22Rv1 (cell line): ENCODE data around the gene CEBPZ.

Experiments
- CTCF ChIP-seq: fragments of 450-650 bp; IDR thresholded peaks from 2 replicates; pipeline ENCODE4 v1.5.1; 2017; ENCODE audit warnings: mild to moderate bottlenecking
- ZFX ChIP-seq: fragments of 450-650 bp; IDR thresholded peaks from 2 replicates; pipeline ENCODE4 v1.6.1; 2017; ENCODE audit warnings: antibody characterized with exemption, borderline replicate concordance

GRCh38 chr2:37198681-37199065 is 32.7 kb downstream of the CEBPZ start:
- TF ChIP-seq CTCF (no peak), ZFX (no peak)
